ENCODE measurements around the gene ELK1. TPM values are rescaled to one million over a fixed set of nuclear protein-coding genes. Genes with fewer than 3 reads are reported as not detected.

The ELK1 gene
- total and polyA plus RNA-seq, 2 of the 4 experiments (the other 2 are of a cell fraction): 10.0 to 24.3 TPM

DNA sequence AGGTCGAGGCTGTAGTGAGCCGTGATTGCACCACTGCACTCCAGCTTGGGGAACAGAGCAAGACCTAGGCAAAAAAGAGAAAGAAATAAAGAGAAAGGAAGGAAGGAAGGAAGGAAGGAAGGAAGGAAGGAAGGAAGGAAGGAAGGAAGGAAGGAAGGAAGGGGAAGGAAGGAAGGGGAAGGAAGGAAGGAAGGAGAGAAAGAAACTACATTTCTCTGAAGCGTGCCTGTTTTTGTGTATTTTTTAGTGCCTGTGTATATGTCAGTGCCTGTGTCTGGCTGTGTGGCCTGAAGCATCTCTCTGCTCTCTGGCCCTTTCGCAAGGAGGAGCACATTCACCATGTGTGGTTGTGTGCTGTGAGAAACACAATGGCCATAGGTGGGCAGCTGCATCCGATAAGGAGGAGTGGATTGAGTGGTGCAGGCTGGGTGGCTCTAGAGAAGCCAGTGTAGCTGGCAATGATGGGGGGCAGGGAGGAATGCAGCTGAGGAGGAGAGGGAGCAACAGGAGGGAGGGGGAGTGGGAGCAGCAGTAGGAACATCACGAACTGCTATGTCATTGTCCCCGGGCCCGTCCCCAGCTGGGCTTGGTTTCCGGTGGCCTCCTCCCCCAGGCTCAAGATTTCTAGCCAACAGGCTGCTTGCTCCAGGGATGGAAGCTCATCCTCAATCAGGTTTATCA lies 42.1 kb downstream of the ELK1 start:
- ChIA-PET POLR2A (ENCODE audit: unreplicated experiment) (no interaction called here), CTCF (no interaction called here)
- dilution Hi-C loops (cut with HindIII; ENCODE audit: low sequenced_read_pairs, unreplicated experiment) (no loop called here), intact Hi-C loops (cut with micrococcal nuclease) (no loop called here), in situ Hi-C loops (cut with MboI; ENCODE audit: low sequenced_read_pairs) (no loop called here)
- DNase-seq (no peak), ATAC-seq (ENCODE audit: low read depth) (no peak)
- WGBS, 2 experiments (ENCODE audit: extremely low coverage in 2 of 2, insufficient read length in 1 of 2): 80% methylated on average over 3 of the region's 9 CpGs; no CpG with 5 or more reads in 1 of the 2 experiments
- H3K4ac ChIP-seq (ENCODE audit: low read depth, low read length): no peak overlapping the region
- H3K56ac ChIP-seq (ENCODE audit: extremely low read depth, insufficient read depth, low read length): no peak overlapping the region
- peak overlapping the region; percentile 43 for H2AFZ ChIP-seq (replicated peaks; ENCODE audit: low read length, poor library complexity)
- no peak overlapping the region for H3K4me2 ChIP-seq (ENCODE audit: low read depth, low read length)
- H2BK120ac ChIP-seq (ENCODE audit: low read depth, low read length): no peak overlapping the region
- H3K79me1 ChIP-seq (ENCODE audit: low read depth in 1 of 2, low read length in 2 of 2): no peaks in the 10 kb centered on the region
- no peak overlapping the region for H4K8ac ChIP-seq (ENCODE audit: low read depth in 2 of 2, low read length in 2 of 2)
- H3K9ac ChIP-seq (ENCODE audit: low read depth, low read length): no peak overlapping the region
- H3K27me3 ChIP-seq (ENCODE audit: control insufficient read depth, insufficient read depth, low read length): peaks cover 11% of the 10 kb centered on the region; the same call in 1 of the 2 replicates
- no peak overlapping the region for H2BK20ac ChIP-seq (ENCODE audit: low read depth, low read length)
- H3K36me3 ChIP-seq (ENCODE audit: control insufficient read depth, insufficient read depth, low read length): no peaks in the 10 kb centered on the region
- no peaks in the 10 kb centered on the region for H3K4me1 ChIP-seq (ENCODE audit: control insufficient read depth, insufficient read depth, low read length)
- H3K4me3 ChIP-seq (ENCODE audit: insufficient read depth, low read depth, low read length): no peak overlapping the region
- H4K5ac ChIP-seq (ENCODE audit: low read depth, low read length): no peak overlapping the region
- no peak overlapping the region for H3K23ac ChIP-seq (ENCODE audit: low read depth, low read length)
- no peak overlapping the region for H3K14ac ChIP-seq (replicated peaks; ENCODE audit: low read depth, low read length)
- no peak overlapping the region for H2AK5ac ChIP-seq (ENCODE audit: low read depth, low read length)
- H4K91ac ChIP-seq (ENCODE audit: insufficient read depth, low read depth, low read length): no peak overlapping the region
- no peaks in the 10 kb centered on the region; the same call in 1 of the 2 replicates for H4K20me1 ChIP-seq (ENCODE audit: insufficient read depth, low read length)
- TF ChIP-seq MAFK (IDR thresholded peaks at IDR 0.05; ENCODE audit: low read depth, low read length): no peak
- no peak for TF ChIP-seq NFE2L2 (IDR thresholded peaks at IDR 0.05; ENCODE audit: low read depth, low read length)
- TF ChIP-seq RFX5 (IDR thresholded peaks at IDR 0.05; ENCODE audit: low read depth, low read length): no peak
- no peak for TF ChIP-seq MXI1 (IDR thresholded peaks at IDR 0.05; ENCODE audit: borderline replicate concordance, low read depth, low read length)
- no peak for TF ChIP-seq SMC3 (IDR thresholded peaks at IDR 0.05; ENCODE audit: low read depth, low read length)
- no peak for TF ChIP-seq MAZ (IDR thresholded peaks at IDR 0.05; ENCODE audit: borderline replicate concordance, low read depth, low read length)
- TF ChIP-seq POLR2A (IDR thresholded peaks at IDR 0.05; ENCODE audit: low read depth, low read length): no peak
- no peak for TF ChIP-seq RAD21 (IDR thresholded peaks at IDR 0.05; ENCODE audit: low read length)
- no peak for TF ChIP-seq FOS (IDR thresholded peaks at IDR 0.05; ENCODE audit: low read depth, low read length)
- TF ChIP-seq, protein P1, sequence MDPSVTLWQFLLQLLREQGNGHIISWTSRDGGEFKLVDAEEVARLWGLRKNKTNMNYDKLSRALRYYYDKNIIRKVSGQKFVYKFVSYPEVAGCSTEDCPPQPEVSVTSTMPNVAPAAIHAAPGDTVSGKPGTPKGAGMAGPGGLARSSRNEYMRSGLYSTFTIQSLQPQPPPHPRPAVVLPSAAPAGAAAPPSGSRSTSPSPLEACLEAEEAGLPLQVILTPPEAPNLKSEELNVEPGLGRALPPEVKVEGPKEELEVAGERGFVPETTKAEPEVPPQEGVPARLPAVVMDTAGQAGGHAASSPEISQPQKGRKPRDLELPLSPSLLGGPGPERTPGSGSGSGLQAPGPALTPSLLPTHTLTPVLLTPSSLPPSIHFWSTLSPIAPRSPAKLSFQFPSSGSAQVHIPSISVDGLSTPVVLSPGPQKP (IDR thresholded peaks at IDR 0.05; ENCODE audit: borderline replicate concordance, low read depth, low read length): no peak
- no peak for TF ChIP-seq CEBPB (IDR thresholded peaks at IDR 0.05; ENCODE audit: low read depth, low read length)
- TF ChIP-seq CHD1 (IDR thresholded peaks at IDR 0.05; ENCODE audit: low read depth, low read length): no peak
- TF ChIP-seq, protein P2, sequence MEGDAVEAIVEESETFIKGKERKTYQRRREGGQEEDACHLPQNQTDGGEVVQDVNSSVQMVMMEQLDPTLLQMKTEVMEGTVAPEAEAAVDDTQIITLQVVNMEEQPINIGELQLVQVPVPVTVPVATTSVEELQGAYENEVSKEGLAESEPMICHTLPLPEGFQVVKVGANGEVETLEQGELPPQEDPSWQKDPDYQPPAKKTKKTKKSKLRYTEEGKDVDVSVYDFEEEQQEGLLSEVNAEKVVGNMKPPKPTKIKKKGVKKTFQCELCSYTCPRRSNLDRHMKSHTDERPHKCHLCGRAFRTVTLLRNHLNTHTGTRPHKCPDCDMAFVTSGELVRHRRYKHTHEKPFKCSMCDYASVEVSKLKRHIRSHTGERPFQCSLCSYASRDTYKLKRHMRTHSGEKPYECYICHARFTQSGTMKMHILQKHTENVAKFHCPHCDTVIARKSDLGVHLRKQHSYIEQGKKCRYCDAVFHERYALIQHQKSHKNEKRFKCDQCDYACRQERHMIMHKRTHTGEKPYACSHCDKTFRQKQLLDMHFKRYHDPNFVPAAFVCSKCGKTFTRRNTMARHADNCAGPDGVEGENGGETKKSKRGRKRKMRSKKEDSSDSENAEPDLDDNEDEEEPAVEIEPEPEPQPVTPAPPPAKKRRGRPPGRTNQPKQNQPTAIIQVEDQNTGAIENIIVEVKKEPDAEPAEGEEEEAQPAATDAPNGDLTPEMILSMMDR (conservative IDR thresholded peaks at IDR 0.05; ENCODE audit: low read depth, low read length): no peak
- TF ChIP-seq, protein P3, sequence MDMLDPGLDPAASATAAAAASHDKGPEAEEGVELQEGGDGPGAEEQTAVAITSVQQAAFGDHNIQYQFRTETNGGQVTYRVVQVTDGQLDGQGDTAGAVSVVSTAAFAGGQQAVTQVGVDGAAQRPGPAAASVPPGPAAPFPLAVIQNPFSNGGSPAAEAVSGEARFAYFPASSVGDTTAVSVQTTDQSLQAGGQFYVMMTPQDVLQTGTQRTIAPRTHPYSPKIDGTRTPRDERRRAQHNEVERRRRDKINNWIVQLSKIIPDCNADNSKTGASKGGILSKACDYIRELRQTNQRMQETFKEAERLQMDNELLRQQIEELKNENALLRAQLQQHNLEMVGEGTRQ (IDR thresholded peaks at IDR 0.05; ENCODE audit: low read depth, low read length): no peak
- no peak for TF ChIP-seq BHLHE40 (IDR thresholded peaks at IDR 0.05; ENCODE audit: low read depth, low read length)
- no peak for TF ChIP-seq RCOR1 (IDR thresholded peaks at IDR 0.05; ENCODE audit: insufficient replicate concordance, low read length)
- H3K27ac ChIP-seq (ENCODE audit: insufficient read depth, low read length): no peak overlapping the region
- no peaks in the 10 kb centered on the region for H3K9me3 ChIP-seq (ENCODE audit: control insufficient read depth, insufficient read depth, low read length)
- no peaks in the 10 kb centered on the region for H3K9me1 ChIP-seq (ENCODE audit: insufficient read depth, low read length)
- H2AK9ac ChIP-seq (replicated peaks; ENCODE audit: low read depth, low read length, poor library complexity): no peak overlapping the region
- H3K18ac ChIP-seq (ENCODE audit: low read depth, low read length): no peak overlapping the region
- no peak overlapping the region for H2BK15ac ChIP-seq (ENCODE audit: low read depth, low read length)
- BruUV-seq (replicated peaks): no TSS peak
- no peak overlapping the region for H2BK5ac ChIP-seq (ENCODE audit: low read depth, low read length, poor library complexity, severe bottlenecking)

Data from IMR-90 (cell line).